Fibroblast of villous mesenchyme (primary cell): ENCODE results near the gene ANKRD44. TPM values are rescaled to one million over a fixed set of nuclear protein-coding genes. Genes with fewer than 3 reads are reported as not detected.

Source experiments
- DNase-seq: peaks from one replicate; pipeline ENCODE4 v3.0.0-alpha.2; 2010; ENCODE audit warnings: low read depth
- H3K4me3 ChIP-seq: 2 replicates; pipeline ENCODE4 v1.5.1; 2011; ENCODE audit warnings: low read depth, mild to moderate bottlenecking, low read length
- total RNA-seq: library from RNA; depleted of rRNA; stranded (reverse); fragments of >200 nt; gene quantifications from 2 replicates; pipeline ENCODE4 v1.2.3, GENCODE V29; 2012
- TF ChIP-seq, protein P1 (sequence below): IDR thresholded peaks from 2 replicates; pipeline ENCODE4 v1.5.1; 2012; ENCODE audit warnings: low read depth, mild to moderate bottlenecking, low read length; ENCODE audit not compliant: insufficient read depth

ANKRD44 gene
- total RNA-seq, 1 donor, result 3.9 TPM

DNA sequence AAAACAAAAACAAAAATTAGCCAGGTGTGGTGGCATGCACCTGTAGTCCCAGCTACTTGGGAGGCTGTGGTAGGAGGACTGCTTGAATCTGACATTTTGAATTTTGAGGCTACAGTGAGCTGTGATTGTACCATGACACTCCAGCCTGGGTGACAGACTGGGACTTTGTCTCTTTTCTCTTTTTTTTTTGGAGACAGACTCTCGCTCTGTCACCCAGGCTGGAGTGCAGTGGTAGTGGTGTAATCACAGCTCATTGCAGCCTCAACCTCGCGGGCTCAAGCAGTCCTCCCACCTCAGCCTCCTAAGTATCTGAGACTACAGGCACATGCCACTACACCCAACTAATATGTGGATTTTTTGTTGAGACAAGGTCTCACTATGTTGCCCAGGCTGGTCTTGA lies 35.6 kb downstream of the ANKRD44 start:
- H3K4me3 ChIP-seq, result no peak overlapping the region
- no peak for DNase-seq
- TF ChIP-seq, protein P1, sequence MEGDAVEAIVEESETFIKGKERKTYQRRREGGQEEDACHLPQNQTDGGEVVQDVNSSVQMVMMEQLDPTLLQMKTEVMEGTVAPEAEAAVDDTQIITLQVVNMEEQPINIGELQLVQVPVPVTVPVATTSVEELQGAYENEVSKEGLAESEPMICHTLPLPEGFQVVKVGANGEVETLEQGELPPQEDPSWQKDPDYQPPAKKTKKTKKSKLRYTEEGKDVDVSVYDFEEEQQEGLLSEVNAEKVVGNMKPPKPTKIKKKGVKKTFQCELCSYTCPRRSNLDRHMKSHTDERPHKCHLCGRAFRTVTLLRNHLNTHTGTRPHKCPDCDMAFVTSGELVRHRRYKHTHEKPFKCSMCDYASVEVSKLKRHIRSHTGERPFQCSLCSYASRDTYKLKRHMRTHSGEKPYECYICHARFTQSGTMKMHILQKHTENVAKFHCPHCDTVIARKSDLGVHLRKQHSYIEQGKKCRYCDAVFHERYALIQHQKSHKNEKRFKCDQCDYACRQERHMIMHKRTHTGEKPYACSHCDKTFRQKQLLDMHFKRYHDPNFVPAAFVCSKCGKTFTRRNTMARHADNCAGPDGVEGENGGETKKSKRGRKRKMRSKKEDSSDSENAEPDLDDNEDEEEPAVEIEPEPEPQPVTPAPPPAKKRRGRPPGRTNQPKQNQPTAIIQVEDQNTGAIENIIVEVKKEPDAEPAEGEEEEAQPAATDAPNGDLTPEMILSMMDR, result no peak

DNA sequence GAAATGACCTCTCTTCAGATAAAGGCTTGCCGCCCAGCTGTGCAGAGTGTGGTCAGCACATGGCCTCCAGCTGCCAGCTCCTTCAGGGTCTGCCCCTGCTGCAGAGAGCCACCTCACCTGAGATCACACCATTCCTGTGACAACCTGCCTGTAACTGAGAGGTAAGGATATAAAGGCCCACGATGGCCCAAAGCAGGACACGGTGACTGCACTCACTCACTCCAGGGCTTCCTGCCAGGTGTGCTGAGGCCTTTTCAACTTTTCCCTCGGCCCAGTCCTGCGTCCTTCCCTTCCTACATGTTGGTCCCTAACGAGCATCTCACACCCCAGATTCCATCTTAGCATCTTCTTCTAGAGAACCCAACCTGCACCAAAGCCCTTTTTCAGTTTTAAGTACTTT lies 36.2 kb downstream of the ANKRD44 start:
- no peak overlapping the region for H3K4me3 ChIP-seq
- TF ChIP-seq, protein P1, result no peak
- no peak for DNase-seq

DNA sequence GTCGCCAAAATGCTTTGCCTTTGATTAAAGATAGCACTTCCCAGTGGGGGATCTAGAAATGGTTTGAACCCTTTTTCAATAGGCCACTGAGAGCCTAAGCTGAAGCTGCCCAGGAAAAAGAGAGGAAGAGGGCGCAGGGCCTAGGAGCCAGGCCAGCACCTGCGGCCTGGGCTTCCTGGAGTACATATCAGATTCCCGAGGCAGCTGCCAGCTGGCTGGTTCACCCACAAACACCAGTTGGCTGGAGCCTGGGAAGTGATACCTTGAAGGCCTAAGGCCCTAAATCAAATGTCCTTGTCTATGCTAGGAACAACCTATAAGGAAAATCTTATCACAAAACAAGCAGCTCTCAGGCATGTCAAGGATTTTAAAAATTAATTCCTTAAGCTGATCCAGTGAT lies 37.1 kb downstream of the ANKRD44 start:
- TF ChIP-seq, protein P1, result no peak
- no peak for DNase-seq
- no peak overlapping the region for H3K4me3 ChIP-seq

DNA sequence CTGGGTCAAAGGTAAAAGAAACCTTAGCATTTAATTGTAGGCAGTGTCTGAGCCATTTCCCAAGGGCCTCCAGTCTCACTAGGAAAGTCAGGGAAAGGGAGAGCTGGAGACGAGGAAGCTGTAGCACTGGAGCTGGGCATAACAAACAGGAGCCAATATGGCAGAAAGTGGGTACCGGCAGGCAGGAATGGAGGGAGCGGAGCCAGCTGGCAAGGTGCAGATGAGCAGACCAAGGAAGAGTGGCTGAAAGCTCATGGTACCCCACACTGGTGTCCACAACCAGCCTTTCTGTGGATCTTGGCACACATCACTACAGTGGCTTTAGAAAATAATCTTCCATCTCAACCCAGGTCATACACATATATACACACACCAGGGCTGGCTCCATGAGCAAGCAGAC lies 40.0 kb downstream of the ANKRD44 start:
- no peak overlapping the region for H3K4me3 ChIP-seq
- TF ChIP-seq, protein P1, result no peak
- no peak for DNase-seq

DNA sequence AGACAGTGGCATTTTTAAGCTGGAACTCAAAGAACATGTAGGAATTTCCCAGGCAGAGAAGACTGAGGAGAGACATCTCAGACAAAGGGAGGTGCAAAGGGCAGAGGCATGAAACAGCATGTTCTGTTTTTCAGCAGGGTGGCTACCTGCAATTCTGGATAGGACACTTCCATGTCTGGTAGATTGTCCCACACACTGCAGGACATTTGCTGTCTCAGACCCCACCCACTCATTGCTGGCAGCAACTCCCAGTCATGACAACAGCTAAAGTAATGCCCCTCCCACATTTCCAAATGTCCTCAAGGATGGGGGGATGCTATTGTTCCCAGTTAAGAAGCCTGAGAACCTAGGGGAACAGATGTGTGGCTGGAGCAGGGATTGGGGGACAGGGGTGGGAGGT lies 40.8 kb downstream of the ANKRD44 start:
- no peak for DNase-seq
- TF ChIP-seq, protein P1, result no peak
- H3K4me3 ChIP-seq, result no peak overlapping the region

DNA sequence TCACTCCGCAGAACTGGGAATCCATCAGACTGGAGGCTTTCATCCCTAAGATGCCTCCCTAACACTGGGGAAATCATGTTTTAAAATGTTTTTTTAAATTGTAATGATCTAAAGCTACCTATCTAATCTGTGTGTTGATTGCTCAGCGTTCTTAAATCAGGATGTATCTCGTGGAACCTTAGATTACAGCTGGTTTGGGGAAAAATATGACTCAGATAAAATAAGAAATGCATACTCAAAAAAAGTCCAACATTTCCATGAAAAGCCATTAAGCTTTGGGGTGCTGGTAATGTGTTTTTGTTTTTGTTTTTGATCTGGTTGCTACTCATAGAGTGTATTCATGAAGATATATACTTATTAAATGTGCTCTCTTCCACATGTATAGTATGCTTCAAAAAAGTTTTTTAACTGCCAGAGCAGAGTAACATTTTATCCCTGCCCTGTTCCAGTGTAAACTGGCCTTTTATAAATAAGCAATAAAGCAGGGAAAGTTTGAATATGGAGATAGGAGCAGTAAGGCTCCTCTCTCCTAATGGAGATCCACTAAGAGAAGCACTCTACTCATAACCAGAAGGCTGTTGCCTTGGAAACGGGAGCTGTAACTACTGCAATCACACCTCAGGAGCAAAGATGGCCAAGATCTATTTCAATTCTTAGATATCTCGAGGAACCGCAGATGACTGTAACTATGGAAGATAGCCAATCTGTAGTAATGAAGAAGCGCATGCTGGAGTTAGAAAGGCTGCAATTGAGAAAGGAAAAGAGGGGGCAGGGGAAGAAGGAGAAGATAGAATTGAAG lies 41.6 kb downstream of the ANKRD44 start:
- H3K4me3 ChIP-seq, result no peak overlapping the region
- TF ChIP-seq, protein P1, result no peak
- no peak for DNase-seq

DNA sequence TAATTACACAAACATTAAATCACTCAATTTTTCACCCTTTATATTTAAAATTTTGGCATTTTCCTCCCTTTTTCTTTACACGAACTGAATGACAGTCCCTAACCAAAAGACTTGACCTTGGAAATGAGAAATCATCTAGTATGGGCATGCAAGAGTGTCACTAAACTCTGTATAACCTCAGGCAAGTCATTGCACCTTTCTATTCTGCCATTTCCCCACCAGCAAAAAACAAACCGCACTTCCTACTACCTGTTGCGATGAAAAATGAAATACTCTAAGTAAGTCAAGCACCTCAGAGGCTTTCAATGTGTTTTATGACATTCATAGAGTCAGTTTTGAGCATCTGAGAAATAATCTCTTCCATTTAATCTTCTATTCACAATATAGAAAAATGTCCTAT lies 44.1 kb downstream of the ANKRD44 start:
- no peak overlapping the region for H3K4me3 ChIP-seq
- TF ChIP-seq, protein P1, result no peak
- no peak for DNase-seq
